Large intestine (tissue), 3 donors: Measurements from ENCODE around the gene LRRC4B. TPM values are rescaled to one million over a fixed set of nuclear protein-coding genes. Genes with fewer than 3 reads are reported as not detected.

Experiments
- DNase-seq, 2 donors: peaks; one replicate each; pipeline versions ENCODE4 v3.0.0 to v3.0.0-alpha.2; 2013
- H3K27ac ChIP-seq: one replicate; pipeline ENCODE4 v1.5.1; 2013; ENCODE audit warnings: low read length
- H3K27me3 ChIP-seq: 2 replicates; pipeline ENCODE4 v1.6.1; 2013; ENCODE audit warnings: low read length; ENCODE audit not compliant: control insufficient read depth, insufficient read depth
- H3K36me3 ChIP-seq: 2 replicates; pipeline ENCODE4 v1.6.1; 2013; ENCODE audit warnings: low read length; ENCODE audit not compliant: control insufficient read depth, insufficient read depth
- H3K4me1 ChIP-seq: one replicate; pipeline ENCODE4 v1.6.1; 2013; ENCODE audit warnings: low read length; ENCODE audit not compliant: control insufficient read depth, insufficient read depth
- H3K4me3 ChIP-seq: one replicate; pipeline ENCODE4 v1.5.1; 2013; ENCODE audit warnings: low read length
- H3K9me3 ChIP-seq: one replicate; pipeline ENCODE4 v1.6.1; 2013; ENCODE audit warnings: mild to moderate bottlenecking, low read depth, low read length, moderate library complexity; ENCODE audit not compliant: control insufficient read depth
- whole genome bisulfite sequencing: methylation state at CpG from one replicate; pipeline ENCODE4 v1.1.5; 2013; ENCODE audit warnings: low lambda C conversion rate; ENCODE audit not compliant: insufficient coverage; 5-methylcytosine and 5-hydroxymethylcytosine counted together
- polyA plus RNA-seq: library from polyadenylated mRNA; unstranded; fragments of 120-200 nt; gene quantifications from one replicate; pipeline ENCODE4 v1.2.1, GENCODE V29; 2013

LRRC4B gene
- polyA plus RNA-seq, 1 donor: 6.9 TPM

GRCh38 chr19:50551715-50552187 is 16.5 kb downstream of the LRRC4B start:
- Histone ChIP-seq H3K36me3 (no peaks in the 10 kb centered on the region), H3K4me1 (peaks cover 8% of the 10 kb centered on the region), H3K9me3 (no peaks in the 10 kb centered on the region), H3K27ac (no peak overlapping the region), H3K27me3 (peaks cover 32% of the 10 kb centered on the region), H3K4me3 (no peak overlapping the region)
- DNase-seq: peak in 1 of 2 donors; percentile 28
- 0% methylated on average over 1 of the region's 22 CpGs for WGBS

DNA sequence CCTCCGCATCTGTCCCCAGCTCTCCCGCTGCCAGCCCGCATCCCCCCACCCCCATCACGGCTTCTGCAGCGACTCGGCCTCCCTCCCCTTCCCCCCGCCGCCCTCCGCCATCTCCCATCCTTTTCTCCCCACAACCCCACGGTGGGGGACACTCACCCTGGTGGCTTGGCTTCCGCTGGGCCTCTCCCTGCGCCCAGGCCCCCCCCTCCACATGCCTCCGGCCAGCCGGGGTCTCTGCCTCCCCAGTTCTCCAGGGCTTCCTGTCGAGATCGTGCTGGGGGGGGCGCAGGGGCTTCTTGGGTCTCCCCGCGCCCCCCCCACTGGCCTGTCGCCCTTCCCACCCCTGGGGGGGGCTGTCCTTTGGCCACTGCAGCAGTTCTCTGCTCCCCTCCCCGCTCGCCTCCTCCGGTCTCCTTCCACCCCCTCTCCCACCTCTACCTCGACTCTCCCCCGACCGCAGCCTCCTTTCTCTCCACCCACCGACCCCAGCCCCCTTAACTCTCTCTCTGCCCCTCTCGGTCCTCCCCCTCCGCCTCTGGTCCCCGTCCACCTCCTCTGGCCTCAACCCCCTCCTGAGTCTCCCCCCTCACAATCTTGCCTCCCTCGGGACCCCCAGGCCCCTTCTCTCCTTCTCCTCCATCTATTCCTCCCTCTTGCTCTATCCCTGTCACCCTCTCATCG is 17.1 kb downstream of the LRRC4B start:
- Histone ChIP-seq H3K4me1 (peaks cover 2% of the 10 kb centered on the region), H3K27ac (no peak overlapping the region)

GRCh38 chr19:50550594-50550966 is 17.7 kb downstream of the LRRC4B start:
- Histone ChIP-seq H3K4me1 (no peaks in the 10 kb centered on the region), H3K27me3 (peaks cover 28% of the 10 kb centered on the region), H3K27ac (no peak overlapping the region), H3K4me3 (peak overlapping the region; percentile 6), H3K9me3 (no peaks in the 10 kb centered on the region), H3K36me3 (no peaks in the 10 kb centered on the region)
- no peak for DNase-seq
- no CpG with 5 or more reads among the region's 8 CpGs for WGBS

More for the DNA sequence above, 17.1 kb downstream of the LRRC4B start:
- Histone ChIP-seq H3K36me3 (no peaks in the 10 kb centered on the region), H3K4me3 (peak overlapping the region; percentile 6), H3K9me3 (no peaks in the 10 kb centered on the region), H3K27me3 (peaks cover 32% of the 10 kb centered on the region)
- WGBS: 0% methylated on average over 1 of the region's 32 CpGs
- DNase-seq: no peak

DNA sequence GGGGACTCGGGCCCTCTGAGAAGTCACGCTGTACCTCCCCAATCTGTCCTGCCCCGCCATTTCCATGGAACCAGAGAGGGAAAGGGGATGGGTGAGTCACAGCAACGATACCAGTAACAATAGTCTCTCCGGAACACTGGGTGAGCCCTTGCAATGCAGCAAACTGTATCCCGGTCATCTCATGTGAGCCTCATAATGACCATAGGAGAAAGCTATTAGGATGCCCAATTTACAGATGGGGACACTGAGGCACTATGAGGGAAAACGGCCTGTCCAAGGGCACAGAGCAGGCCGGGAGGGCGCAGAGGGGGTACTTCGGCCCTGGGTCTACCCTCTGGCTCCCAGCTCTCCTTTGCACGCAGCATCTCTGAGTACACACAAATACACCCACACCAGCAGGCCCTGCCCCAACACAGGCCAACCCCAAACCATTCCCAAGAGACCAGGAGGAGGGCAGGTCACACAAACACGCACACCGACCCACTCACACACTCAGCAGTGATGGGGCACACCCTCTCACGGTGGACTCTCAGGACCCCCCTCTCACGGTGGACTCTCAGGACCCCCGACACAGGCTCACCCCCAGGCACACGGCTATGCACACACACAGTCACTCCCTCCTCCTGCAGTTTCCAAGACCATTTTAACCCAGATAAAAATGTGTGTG is 18.2 kb downstream of the LRRC4B start:
- H3K27ac ChIP-seq: no peak overlapping the region
- no peak for DNase-seq
- no peaks in the 10 kb centered on the region for H3K4me1 ChIP-seq
- peaks cover 26% of the 10 kb centered on the region for H3K27me3 ChIP-seq
- no peaks in the 10 kb centered on the region for H3K9me3 ChIP-seq
- no peaks in the 10 kb centered on the region for H3K36me3 ChIP-seq
- no peak overlapping the region for H3K4me3 ChIP-seq
- WGBS: no CpG with 5 or more reads among the region's 17 CpGs

DNA sequence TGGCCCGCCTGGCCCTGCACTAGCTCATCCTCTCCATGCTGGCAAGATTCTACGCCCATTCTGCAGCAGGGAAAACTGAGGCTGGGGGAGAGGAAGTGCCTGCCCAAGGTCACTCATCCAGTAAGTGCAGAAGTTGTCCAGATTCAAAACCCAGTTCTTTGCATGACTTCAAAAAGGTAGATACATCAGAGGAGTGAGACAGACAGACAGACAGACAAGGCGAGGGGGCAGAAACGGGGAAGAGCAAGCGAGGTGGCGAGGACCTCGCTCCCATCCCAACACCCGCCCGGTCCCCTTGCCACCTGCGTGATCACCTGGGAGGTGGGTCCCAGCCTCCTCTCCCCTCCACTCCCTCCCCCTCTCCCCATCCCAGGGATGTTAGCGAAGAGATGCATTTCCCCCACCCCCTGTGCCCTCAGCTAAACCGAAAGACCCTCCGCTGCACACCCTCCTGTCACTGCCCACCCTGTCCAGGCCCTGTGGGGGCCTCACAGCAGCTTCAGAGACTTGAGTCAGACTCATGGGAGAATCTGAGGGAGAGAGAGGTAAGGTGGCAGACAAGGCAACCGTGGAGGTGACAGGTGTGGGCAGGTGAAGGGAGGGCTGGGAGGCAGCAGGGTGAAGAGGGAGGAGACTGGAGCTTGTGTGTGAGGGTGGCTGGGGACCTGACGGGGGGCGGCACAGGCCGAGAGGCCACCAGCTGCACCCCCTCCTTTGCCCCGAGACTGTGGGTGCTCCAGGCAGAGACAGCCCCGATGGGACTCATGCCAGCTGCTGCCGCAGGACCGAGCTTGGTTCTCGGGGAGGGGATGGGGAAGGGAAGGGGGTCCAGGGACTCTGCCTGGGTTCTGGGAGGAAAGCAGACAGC is 18.9 kb downstream of the LRRC4B start:
- DNase-seq: no peak
- Histone ChIP-seq H3K27ac (no peak overlapping the region), H3K4me3 (no peak overlapping the region), H3K27me3 (peaks cover 26% of the 10 kb centered on the region), H3K9me3 (no peaks in the 10 kb centered on the region), H3K36me3 (no peaks in the 10 kb centered on the region), H3K4me1 (no peaks in the 10 kb centered on the region)
- no CpG with 5 or more reads among the region's 22 CpGs for WGBS

DNA sequence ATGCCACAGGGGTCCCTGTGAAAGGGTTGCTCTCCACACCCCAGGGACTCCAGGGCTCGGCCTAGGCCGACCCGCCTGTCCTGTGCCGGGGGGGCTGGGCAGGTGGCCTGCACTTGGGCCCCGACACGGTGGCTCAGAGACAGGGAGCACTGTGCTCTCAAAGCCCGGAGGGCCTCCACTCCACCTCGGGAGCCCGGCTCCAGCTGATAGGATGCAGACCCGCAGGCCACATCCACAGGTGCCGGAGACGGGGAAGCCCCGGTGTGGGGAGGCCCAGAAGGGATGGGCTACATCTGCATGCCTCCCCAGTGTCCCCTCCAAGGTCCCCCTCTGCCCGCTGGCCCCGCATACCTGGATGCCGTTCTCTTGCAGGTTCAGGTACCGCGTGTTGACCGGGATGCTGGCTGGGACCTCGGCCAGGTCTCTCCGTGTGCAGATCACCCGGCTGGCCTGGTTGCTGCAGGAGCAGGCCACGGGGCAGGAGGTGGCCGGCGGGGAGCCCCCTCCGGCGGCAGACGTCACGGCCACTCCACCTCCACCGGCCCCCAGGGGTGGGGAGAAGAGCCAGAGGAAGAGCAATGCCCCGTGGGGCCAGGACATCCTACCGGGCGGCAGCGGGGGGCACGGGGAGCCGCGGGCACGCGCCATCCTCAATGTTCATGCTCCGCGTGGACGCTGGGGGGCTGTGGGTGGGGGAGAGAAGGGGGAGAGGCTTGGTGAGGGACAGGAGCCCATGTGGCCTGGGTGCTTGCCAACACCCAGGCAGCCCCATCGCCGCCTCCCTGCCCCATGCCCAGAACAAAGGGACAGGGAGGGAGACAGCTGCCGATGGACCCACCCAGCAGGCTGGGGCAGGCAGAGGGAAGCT is 19.8 kb downstream of the LRRC4B start:
- no peak for DNase-seq
- Histone ChIP-seq H3K4me1 (no peaks in the 10 kb centered on the region), H3K27me3 (peaks cover 26% of the 10 kb centered on the region), H3K4me3 (no peak overlapping the region), H3K9me3 (no peaks in the 10 kb centered on the region), H3K36me3 (no peaks in the 10 kb centered on the region), H3K27ac (no peak overlapping the region)
- whole genome bisulfite sequencing: no CpG with 5 or more reads among the region's 45 CpGs

GRCh38 chr19:50547385-50548190 is 20.6 kb downstream of the LRRC4B start:
- no peaks in the 10 kb centered on the region for H3K9me3 ChIP-seq
- no peak overlapping the region for H3K4me3 ChIP-seq
- WGBS: 100% methylated on average over 2 of the region's 18 CpGs
- peaks cover 26% of the 10 kb centered on the region for H3K27me3 ChIP-seq
- no peak for DNase-seq
- H3K4me1 ChIP-seq: no peaks in the 10 kb centered on the region
- H3K27ac ChIP-seq: no peak overlapping the region
- H3K36me3 ChIP-seq: no peaks in the 10 kb centered on the region

DNA sequence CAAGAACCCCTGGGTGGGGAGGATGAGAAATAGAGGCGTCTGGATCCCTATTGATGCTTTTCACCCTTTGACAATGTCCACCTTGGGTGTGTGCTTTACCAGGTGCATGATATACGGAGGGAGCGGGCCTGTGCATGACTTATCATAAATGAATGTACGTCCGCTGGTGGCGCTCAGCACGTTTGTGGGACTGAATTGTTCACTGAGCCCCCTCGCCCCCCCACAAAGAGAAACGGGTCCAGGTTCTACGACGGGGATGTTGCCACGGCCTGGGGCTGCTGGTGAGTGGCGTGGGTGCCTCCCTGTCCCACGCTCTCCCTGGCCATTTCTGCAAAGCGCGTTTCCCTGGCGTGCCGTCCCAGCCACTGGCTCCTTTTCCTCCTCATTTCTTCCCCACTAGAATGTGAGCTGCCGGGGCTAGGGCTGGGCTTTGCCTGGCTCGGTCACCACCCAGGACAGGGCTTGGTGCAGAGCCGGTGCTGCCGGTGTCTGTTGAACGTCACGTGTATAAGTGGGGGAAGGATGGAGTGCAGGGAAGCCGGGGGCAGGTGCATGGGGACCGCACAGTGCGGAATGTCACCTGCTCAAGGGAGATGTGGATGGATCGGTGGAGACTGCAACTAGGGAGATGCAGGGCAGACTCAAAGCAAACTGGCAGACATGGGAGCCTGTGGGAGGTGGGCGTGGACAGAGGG is 21.6 kb downstream of the LRRC4B start:
- no peak overlapping the region for H3K4me3 ChIP-seq
- H3K27me3 ChIP-seq: peaks cover 18% of the 10 kb centered on the region
- WGBS: no CpG with 5 or more reads among the region's 29 CpGs
- no peak overlapping the region for H3K27ac ChIP-seq
- H3K36me3 ChIP-seq: no peaks in the 10 kb centered on the region
- no peaks in the 10 kb centered on the region for H3K9me3 ChIP-seq
- no peak for DNase-seq
- no peaks in the 10 kb centered on the region for H3K4me1 ChIP-seq

GRCh38 chr19:50542943-50543342 is 25.3 kb downstream of the LRRC4B start:
- Histone ChIP-seq H3K36me3 (no peaks in the 10 kb centered on the region), H3K4me1 (no peaks in the 10 kb centered on the region), H3K27me3 (no peaks in the 10 kb centered on the region), H3K4me3 (no peak overlapping the region), H3K27ac (no peak overlapping the region), H3K9me3 (no peaks in the 10 kb centered on the region)
- no CpG with 5 or more reads among the region's 21 CpGs for WGBS
- no peak for DNase-seq
